HL-60 (cell line): ENCODE results near the gene DSG1.
A peak's percentile ranks its signal among the peaks of the same experiment; 100 is the strongest.

Experiments
- DNase-seq, 2 experiments: peaks; one replicate each; pipeline ENCODE4 v3.0.0-alpha.2; 2010 to 2020; ENCODE audit warnings: low read depth in 1 of 2, low spot score in 1 of 2
- H3K27ac ChIP-seq: fragments of 250-450 bp; sonication (Bioruptor Pico); replicated peaks from 2 replicates; pipeline ENCODE4 v1.5.1; 2020; ENCODE audit warnings: mild to moderate bottlenecking, moderate library complexity
- H3K27me3 ChIP-seq: fragments of 250-450 bp; sonication (Bioruptor Pico); 2 replicates; pipeline ENCODE4 v1.5.1; 2021; ENCODE audit warnings: mild to moderate bottlenecking, moderate library complexity; ENCODE audit not compliant: insufficient read depth, poor library complexity, severe bottlenecking
- H3K4me3 ChIP-seq: replicated peaks from 2 replicates; pipeline ENCODE4 v1.5.1; 2011; ENCODE audit warnings: mild to moderate bottlenecking, control low read depth, low read length; ENCODE audit not compliant: insufficient read depth
- GABPA ChIP-seq: IDR thresholded peaks from 2 replicates; pipeline ENCODE4 v1.6.1; 2012; ENCODE audit warnings: low read depth
- POLR2AphosphoS5 ChIP-seq: IDR thresholded peaks from 2 replicates; pipeline ENCODE4 v1.6.1; 2012; ENCODE audit warnings: low read depth
- SPI1 ChIP-seq: IDR thresholded peaks from 2 replicates; pipeline ENCODE4 v1.6.1; 2012; ENCODE audit warnings: low read depth, mild to moderate bottlenecking, borderline replicate concordance
- TF ChIP-seq, protein P1 (sequence below): IDR thresholded peaks from 2 replicates; pipeline ENCODE4 v1.6.1; 2012; ENCODE audit warnings: low read depth; ENCODE audit not compliant: insufficient replicate concordance
- TF ChIP-seq, protein P2 (sequence below): IDR thresholded peaks from one replicate; pipeline ENCODE4 v1.5.1; 2011; ENCODE audit warnings: low read length, control low read depth, inconsistent platforms; ENCODE audit not compliant: insufficient read depth

Gene DSG1

DNA sequence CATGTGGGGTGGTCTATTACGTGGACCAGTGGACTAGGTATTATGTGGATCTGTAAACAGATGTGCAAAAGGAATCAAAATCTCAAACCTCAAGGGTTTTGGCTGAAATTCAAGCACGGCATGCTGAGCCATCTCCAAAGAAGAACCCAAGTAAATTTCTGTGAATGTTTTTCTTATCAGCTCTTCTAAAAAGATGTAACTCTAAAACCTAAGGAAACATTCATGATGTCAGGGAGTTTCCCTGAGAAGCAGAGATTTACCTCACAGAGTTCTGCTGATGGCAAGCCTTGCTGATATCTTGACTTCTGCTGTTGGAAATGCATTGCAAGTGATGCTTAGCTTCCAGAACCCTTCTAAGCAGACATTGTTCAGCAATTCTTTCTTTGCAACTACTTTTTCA lies 80.2 kb downstream of the DSG1 start:
- Histone ChIP-seq H3K27ac (no peak overlapping the region), H3K4me3 (no peak overlapping the region), H3K27me3 (peaks cover 3% of the 10 kb centered on the region)
- DNase-seq: no peak
- TF ChIP-seq, protein P1, sequence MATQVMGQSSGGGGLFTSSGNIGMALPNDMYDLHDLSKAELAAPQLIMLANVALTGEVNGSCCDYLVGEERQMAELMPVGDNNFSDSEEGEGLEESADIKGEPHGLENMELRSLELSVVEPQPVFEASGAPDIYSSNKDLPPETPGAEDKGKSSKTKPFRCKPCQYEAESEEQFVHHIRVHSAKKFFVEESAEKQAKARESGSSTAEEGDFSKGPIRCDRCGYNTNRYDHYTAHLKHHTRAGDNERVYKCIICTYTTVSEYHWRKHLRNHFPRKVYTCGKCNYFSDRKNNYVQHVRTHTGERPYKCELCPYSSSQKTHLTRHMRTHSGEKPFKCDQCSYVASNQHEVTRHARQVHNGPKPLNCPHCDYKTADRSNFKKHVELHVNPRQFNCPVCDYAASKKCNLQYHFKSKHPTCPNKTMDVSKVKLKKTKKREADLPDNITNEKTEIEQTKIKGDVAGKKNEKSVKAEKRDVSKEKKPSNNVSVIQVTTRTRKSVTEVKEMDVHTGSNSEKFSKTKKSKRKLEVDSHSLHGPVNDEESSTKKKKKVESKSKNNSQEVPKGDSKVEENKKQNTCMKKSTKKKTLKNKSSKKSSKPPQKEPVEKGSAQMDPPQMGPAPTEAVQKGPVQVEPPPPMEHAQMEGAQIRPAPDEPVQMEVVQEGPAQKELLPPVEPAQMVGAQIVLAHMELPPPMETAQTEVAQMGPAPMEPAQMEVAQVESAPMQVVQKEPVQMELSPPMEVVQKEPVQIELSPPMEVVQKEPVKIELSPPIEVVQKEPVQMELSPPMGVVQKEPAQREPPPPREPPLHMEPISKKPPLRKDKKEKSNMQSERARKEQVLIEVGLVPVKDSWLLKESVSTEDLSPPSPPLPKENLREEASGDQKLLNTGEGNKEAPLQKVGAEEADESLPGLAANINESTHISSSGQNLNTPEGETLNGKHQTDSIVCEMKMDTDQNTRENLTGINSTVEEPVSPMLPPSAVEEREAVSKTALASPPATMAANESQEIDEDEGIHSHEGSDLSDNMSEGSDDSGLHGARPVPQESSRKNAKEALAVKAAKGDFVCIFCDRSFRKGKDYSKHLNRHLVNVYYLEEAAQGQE: no peak
- TF ChIP-seq SPI1: no peak
- TF ChIP-seq, protein P2, sequence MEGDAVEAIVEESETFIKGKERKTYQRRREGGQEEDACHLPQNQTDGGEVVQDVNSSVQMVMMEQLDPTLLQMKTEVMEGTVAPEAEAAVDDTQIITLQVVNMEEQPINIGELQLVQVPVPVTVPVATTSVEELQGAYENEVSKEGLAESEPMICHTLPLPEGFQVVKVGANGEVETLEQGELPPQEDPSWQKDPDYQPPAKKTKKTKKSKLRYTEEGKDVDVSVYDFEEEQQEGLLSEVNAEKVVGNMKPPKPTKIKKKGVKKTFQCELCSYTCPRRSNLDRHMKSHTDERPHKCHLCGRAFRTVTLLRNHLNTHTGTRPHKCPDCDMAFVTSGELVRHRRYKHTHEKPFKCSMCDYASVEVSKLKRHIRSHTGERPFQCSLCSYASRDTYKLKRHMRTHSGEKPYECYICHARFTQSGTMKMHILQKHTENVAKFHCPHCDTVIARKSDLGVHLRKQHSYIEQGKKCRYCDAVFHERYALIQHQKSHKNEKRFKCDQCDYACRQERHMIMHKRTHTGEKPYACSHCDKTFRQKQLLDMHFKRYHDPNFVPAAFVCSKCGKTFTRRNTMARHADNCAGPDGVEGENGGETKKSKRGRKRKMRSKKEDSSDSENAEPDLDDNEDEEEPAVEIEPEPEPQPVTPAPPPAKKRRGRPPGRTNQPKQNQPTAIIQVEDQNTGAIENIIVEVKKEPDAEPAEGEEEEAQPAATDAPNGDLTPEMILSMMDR: no peak
- TF ChIP-seq GABPA: no peak
- TF ChIP-seq POLR2AphosphoS5: no peak

DNA sequence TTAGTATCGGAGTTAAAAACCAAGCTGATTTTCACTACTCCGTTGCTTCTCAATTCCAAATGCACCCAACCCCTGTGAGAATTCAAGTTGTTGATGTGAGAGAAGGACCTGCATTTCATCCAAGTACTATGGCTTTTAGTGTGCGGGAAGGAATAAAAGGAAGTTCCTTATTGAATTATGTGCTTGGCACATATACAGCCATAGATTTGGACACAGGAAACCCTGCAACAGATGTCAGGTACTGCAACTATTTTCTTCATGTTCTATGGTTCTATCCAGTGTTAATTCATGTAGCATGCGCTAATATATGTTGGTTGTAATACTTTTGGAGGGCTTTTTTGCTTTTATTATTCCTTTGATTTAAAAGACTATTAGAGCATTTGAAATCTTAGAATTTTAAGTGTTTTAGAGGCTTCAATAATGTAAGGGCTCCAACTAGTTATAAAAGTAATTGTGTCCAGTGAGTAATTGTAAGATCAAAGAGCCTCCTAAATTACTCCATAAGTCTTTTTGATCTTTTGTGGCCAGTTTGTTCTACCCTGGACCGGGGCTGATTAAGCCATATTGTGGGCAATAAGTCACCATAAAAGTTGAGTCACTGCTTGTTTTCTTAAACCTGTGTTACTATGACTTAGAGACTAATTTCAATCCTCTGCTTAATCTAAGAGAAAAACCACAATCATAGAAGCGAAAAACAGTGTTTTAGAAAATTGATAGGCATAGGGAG lies 81.5 kb downstream of the DSG1 start:
- Histone ChIP-seq H3K4me3 (no peak overlapping the region), H3K27ac (no peak overlapping the region), H3K27me3 (peaks cover 3% of the 10 kb centered on the region)
- TF ChIP-seq, protein P2: no peak
- TF ChIP-seq GABPA: no peak
- no peak for TF ChIP-seq SPI1
- no peak for TF ChIP-seq POLR2AphosphoS5
- TF ChIP-seq, protein P1: no peak
- peak in 1 of 2 experiments; percentile 14 for DNase-seq

DNA sequence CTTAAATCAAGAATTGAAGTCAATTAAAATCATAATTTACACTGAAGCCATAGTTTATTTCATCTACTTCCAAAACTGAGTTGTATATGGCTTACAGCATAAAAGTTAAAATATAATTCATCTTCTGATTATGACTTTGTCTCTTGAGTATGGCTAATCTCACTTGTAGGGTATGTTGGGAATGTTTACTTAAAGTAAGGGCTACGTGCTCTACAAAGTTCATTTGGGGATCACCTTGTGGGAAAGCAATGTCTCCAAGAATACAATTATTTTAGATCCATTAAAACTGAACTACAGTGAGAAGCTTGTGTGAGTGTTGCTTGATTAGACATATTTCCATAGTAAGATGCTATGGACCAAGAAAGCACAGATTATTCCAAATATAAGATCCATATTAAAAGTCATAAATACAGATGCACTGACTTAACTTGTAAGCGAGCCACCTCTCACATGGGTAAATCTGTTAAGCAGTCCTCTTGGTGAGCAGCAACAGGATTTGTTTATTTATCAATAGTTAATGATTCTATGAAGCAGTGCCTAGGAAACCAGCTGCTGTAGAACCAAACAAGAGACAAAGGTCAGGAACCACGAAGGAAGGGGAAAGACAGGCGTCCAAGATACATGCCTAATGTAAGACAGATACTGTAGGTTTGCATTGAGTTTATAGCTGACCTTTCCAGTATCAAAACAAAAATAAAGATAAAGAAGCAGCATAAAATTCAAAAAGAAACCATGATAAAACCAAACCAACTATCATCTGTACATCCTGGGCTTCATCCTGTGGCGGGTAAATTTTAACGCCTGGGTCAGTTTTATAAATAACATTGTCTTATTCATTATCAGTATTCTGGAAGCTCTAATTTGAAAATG lies 83.4 kb downstream of the DSG1 start:
- no peak for DNase-seq
- TF ChIP-seq, protein P2: no peak
- TF ChIP-seq, protein P1: no peak
- TF ChIP-seq GABPA (no peak), POLR2AphosphoS5 (no peak), SPI1 (no peak)
- Histone ChIP-seq H3K4me3 (no peak overlapping the region), H3K27me3 (peaks cover 3% of the 10 kb centered on the region), H3K27ac (no peak overlapping the region)
